ENCODE measurements around the gene CELF2.

The CELF2 gene

GRCh38 chr10:11205030-11205772, 187.5 kb downstream of the CELF2 start:
- DNase-seq: peak in 1 of 2 donors; percentile 45

DNA sequence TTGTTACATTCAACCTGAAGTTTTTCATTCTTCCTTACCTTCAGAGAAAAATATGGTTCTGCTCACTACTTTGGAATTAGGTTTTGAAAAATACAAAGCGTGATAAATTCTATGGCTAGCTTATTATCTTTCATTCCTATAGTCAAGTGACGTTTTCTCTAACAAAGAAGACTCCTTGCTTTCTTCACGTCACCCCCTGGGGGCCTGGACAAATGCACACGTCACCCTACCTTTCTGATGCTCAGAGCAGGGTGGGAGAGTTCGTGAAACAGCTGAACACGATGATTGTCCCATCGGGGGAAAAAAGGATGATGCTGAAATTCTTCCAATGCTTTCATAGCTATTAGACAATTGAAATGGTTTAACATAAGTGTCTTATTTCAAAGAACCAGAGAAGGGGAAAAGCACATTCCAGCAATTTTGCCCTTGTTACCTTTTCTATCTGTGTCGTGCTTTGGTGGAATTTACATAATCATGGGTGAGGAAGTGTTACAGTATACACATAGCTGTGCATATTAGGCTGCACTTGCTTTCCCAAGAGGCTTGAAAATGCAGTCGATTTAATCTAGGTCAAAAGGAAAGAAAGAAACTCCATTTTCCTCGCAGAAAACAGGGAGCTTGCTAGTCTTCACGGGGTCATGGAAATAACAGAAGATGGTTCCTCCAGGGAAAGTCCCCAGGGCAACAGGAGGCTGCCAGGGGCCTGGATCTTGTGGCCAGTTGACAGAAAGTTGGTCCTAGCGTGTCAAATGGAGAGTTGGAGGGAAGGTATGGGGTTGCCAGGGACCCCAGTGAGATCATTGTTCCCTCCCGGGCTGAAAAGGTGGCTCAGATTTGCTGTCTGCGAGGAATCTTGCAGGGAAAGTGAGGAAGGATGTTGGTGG, 189.2 kb downstream of the CELF2 start:
- no peak for DNase-seq

GRCh38 chr10:11207560-11207844, 189.8 kb downstream of the CELF2 start:
- no peak for DNase-seq

DNA sequence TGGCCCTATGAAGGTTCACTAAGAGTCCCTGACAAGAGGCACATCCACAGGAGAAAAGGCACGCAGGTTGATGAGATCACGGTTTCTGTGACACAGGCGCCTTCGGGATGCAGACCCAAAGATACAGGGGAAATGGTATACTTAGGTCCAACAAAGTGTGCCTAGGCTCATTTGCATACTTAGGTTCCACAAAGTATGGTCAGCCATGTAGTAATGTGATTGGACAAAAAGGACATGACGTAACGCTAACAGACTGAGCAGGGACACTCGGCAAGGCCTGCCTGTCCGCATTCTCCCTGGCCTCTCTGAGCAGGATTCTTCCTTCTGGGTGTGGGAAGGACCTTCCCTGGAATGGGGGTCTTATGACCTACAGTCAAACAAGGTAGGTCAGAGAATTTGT, 190.6 kb downstream of the CELF2 start:
- no peak for DNase-seq

DNA sequence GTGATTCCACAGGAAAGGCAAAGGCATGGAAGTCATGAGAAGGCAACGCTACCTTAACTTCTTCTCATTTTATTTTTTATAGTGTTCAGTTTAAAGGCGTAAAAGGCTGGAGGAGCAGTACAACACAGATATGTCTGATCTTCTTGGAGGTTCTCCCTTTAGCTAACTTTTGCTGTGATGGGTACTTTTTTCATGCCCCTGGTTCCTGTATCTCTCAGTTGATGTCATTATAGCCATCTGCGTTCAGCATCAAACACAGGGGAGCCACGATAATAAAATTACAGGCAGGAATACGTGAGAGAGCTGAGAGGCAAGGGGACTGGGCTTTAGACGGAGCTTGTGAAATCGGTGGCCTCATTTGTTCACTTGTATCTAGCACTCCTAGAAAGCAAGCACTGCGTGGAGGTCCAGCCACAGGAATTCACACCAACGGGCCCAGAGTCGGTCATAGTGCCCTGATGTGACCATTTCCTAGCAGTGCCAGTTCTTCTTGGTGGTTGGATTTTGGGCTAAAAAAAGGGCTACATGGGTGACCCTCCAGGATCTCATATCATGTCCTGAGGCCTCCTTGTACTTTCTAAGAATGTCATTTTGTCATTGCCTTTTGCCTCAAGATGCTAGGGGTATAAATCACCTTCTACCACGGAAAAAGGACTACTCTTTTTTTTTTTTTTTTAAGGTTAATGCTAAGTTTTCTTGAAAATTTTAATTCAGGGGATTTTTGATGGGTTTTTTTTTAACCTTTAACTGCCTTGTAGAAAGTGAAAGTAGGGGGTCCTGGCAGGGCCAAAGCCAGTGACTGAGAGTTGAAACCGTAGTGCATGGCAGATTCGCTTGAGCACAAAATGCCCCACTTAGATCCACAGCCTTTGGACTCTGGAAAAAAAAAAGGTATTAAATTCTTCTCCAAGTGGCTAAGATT, 191.5 kb downstream of the CELF2 start:
- no peak for DNase-seq

DNA sequence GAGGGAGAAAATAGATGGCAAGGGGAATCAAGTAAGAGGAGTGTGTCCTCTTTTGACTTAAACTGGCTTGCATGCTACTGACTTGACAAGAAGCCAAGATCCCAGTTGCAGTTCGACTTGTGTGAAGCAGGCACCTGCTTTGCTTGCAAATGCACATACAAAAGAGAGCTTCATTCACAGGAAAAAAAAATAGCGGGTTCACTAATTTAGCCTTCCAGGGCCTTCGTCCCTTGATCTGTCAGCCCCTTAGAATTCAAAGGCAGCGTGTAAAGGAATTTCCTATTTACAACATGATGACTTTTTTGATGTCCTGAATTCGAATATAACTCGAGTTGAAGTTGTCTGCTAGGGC, 192.1 kb downstream of the CELF2 start:
- no peak for DNase-seq

- DNase-seq: peak; percentile 56 to 88
Observed at GRCh38 chr10:11210211-11210922, 192.7 kb downstream of the CELF2 start.

GRCh38 chr10:11212288-11213085, 194.8 kb downstream of the CELF2 start:
- DNase-seq: no peak

DNA sequence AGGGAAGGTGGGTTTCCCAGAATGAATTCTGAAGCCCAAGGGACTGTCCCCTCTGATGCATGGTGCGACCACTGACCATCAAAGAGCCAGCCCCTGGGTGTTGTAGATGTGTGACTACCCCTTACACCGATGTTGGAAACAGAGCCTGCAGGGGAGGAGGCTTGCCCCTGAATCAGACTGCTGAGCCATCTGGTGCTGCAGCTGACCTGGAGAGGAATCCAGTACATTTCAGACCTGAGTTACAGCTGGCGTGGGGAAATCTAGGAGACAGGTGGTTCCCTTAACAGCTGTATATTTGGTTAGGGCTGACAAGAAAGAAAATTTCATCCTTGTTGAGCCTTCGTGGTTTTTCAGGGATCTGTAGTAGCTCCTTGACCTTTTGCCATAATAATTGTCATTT, 195.5 kb downstream of the CELF2 start:
- no peak for DNase-seq

GRCh38 chr10:11214407-11214806, 196.7 kb downstream of the CELF2 start:
- DNase-seq: no peak

GRCh38 chr10:11215471-11215870, 197.8 kb downstream of the CELF2 start:
- DNase-seq: peak; percentile 64 to 70

DNA sequence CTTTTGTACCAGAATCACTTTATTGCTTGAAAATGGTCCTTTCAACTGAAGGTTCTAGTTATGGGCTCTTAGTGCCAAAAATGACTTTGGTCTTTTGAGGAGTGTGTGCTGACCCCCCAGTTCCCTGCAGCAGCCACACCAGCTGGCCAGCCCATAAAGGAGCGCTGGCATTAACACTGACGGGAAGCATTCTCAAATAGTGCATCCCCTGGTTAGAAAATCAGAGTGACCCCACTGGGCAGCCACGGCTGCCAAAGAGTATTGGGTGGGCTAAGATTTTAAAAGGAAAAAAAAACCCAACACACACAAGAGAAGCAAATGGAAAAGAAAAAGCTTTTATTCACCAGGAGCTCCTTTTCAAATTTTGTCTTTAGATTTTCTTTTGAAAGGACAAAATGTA, 199.8 kb downstream of the CELF2 start:
- no peak for DNase-seq

DNA sequence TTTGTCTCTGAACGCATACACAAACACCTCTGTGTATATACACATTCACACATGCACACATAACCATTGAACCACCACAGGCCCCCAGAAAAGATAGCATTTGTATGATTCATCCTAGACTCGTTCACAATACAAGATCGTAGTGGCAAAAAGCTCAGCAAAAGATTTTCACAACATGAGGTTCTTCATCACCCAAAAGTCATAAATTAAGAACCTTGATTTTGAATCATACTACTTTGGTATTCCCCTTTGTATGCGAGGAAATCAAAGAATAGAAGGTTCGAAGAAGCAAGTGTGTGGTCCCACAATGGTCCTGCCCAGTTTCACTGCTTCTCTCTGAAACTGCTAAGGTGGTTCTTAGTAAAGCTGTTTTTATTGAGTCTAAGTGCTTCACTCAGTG, 200.7 kb downstream of the CELF2 start:
- DNase-seq: no peak

DNA sequence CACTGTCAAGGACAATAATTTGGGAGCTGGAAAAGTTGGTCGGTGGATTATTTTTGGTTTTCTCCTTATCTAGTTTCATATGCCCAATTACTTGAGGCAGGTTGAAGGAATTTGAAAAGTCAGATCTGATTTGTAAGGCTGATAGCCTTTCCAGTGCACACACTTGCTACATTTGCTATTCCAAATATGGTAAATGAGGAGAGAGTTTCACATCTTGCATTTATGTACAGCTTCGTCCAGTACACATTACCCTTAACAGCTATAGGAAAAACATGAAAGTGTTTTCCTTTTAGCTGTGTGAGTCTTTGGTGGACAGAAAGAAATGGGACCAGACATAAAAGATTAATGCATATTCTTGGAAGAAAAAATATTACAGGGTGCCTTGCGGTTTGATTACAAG, 201.8 kb downstream of the CELF2 start:
- DNase-seq: no peak

DNA sequence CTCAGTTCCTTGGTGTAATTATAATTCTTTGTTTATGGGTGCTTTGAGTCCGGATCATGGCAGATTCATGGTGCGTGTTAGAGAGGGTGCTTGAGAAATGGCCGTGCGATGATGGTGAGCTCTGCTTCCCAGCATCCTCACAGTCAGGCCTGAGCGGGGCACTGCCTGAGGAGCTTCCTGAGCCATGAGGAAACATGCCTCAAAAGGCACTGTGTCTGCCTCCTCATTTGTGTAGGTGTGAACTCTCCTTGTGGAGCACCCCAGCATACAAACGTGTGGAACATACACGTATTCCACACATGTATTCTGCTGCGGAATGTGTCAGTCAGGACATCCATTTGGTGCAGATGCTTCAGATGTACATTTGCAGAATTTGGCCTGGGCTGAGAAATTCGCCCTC, 205.4 kb downstream of the CELF2 start:
- no peak for DNase-seq

DNA sequence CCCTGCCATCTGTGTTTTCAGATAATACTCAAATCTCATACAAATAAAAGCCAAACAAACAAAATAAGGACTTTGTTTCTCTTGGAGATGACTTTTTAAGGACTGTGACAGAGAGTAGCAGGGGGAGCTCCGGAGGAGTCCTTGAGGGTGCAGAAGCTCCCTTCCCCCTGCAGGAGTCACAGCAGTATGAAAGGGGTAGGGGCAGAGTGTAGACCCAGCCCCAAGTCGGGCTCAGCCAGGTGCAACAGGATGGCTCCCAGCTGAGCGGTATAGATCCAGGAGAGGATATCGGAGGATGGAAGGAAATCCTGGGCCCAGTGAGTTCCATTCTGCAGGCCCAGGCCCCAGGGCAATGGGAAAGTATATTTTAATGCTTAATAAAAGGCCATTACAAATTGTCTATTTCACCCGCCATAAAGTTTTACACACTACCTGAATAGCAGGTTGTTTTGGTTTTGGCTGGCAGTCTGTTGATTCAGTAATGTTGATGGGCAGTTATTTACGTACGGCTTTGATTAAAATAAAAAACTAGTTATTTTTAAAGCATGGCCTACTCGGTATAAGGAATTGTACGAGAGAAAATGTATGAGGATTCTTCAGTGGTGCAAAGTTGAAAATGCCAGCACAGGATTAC, 206.0 kb downstream of the CELF2 start:
- no peak for DNase-seq

DNA sequence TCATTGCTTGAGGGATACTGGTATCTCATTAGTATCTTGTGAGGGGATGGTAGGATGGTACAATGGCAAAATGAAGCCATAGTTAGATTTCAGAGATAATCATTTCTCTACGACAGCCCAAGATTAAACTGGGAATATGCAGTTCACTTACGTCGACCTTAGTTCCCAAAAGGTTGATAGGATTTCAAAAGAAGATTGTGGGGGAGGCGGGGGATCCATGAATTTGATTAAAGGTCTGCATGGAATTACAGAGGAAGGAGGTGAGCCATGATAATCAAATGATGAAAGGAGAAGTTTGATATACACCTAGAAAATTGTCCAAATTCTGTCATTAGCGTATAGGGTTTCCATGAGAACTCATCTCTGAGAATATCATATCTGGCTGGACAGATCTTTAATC, 206.6 kb downstream of the CELF2 start:
- no peak for DNase-seq

- no peak for DNase-seq
Observed at GRCh38 chr10:11224792-11225416, 207.2 kb downstream of the CELF2 start.

GRCh38 chr10:11225935-11226334, 208.3 kb downstream of the CELF2 start:
- DNase-seq: peak; percentile 86 to 89

DNA sequence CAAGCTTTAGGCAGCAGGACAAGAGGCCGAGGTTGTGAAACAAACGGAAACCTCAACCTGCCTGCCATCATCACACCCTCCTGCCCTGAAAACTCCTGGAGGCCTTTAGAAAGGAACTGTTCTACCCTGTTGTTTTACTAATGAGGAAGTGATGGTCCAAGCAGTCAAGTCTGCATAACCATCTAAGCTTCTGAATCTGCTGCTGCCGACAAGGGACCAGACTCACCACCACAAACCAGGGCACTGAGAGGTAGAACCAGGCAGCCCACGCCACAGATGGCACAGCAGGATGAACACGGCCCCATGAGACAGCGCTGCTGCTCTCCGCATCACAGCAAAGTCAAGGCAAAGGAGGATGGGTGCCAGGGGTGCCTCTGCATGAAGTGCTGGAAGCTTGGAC, 209.4 kb downstream of the CELF2 start:
- DNase-seq: no peak

DNA sequence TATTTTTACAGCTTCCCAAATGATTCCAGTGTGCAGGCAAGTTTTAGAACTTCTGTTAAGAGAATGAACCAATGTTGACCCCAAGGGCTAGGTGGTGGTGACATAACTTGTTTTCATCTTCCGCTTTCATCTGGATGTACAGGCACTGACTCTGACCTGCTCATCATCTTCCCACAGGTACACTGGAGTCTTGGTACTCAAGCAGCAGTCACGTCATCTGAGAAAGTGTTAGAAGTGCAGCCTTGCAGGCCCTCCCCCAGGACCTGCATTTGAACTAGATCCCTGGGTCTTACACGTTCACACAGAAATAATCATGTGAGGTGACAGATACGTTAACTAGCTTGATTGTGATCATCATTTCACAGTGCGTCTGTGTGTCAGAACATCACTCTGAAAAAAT, 212.2 kb downstream of the CELF2 start:
- DNase-seq: no peak

Data from inflammatory macrophage (primary cell).